Sigmoid colon (tissue), 7 donors: ENCODE results near the gene DNAH17. TPM values are rescaled to one million over a fixed set of nuclear protein-coding genes. Genes with fewer than 3 reads are reported as not detected.

Experiments used
- DNase-seq: peaks from one replicate; pipeline ENCODE4 v3.0.0-alpha.2; 2019
- H3K27ac ChIP-seq, 4 donors: fragments of 200-600 bp; sonication (generic); one replicate each; pipeline ENCODE4 v1.5.1; 2016 to 2019; ENCODE audit warnings: mild to moderate bottlenecking in 1 of 4
- H3K27me3 ChIP-seq, 3 donors: fragments of 200-600 bp; sonication (generic); one replicate each; pipeline ENCODE4 v1.5.1; 2019; ENCODE audit warnings: mild to moderate bottlenecking in 1 of 3
- H3K36me3 ChIP-seq, 4 donors: fragments of 200-600 bp; sonication (generic); one replicate each; pipeline ENCODE4 v1.5.1; 2016 to 2019
- H3K4me1 ChIP-seq, 4 donors: fragments of 200-600 bp; sonication (generic); one replicate each; pipeline ENCODE4 v1.5.1; 2017 to 2019
- H3K4me3 ChIP-seq, 4 donors: fragments of 200-600 bp; sonication (generic); one replicate each; pipeline ENCODE4 v1.5.1; 2017 to 2019; ENCODE audit warnings: mild to moderate bottlenecking in 2 of 4, moderate library complexity in 1 of 4
- H3K9me3 ChIP-seq, 4 donors: fragments of 200-600 bp in 3 of 4; sonication (generic) in 3 of 4; one replicate each; pipeline versions ENCODE4 v1.5.1 to v1.6.1; 2013 to 2019
- EP300 ChIP-seq, 4 donors: sonication (generic); formaldehyde crosslinking; IDR thresholded peaks; one replicate each; pipeline ENCODE4 v1.6.1; 2017; ENCODE audit warnings: antibody characterized with exemption in 4 of 4
- POLR2A ChIP-seq, 2 donors: fragments of 450-650 bp; IDR thresholded peaks; one replicate each; pipeline ENCODE4 v1.6.1; 2016; ENCODE audit warnings: antibody characterized with exemption in 2 of 2, mild to moderate bottlenecking in 2 of 2, moderate library complexity in 2 of 2
- POLR2AphosphoS5 ChIP-seq, 4 donors: sonication (generic); formaldehyde crosslinking; IDR thresholded peaks; one replicate each; pipeline ENCODE4 v1.6.1; 2017; ENCODE audit warnings: antibody characterized with exemption in 4 of 4
- WGBS, 2 donors: extraction: QIAGEN DNeasy Blood & Tissue Kit; methylation state at CpG; one replicate each; pipeline ENCODE4 v1.1.7; 2013; 5-methylcytosine and 5-hydroxymethylcytosine counted together
- intact Hi-C: fragments of 100-400 bp; cut with DNase I; formaldehyde crosslinking; loops from one replicate; pipeline ENCODE4 v1.15.1; 2023
- polyA plus RNA-seq, 3 donors: library from polyadenylated mRNA; stranded (reverse); fragments of 200-250 nt; gene quantifications; one replicate each; pipeline ENCODE4 v1.2.3, GENCODE V29; 2013
- total RNA-seq, 4 donors: library from RNA; depleted of rRNA; stranded (reverse); fragments of >200 nt; gene quantifications; one replicate each; pipeline ENCODE4 v1.1.0, GENCODE V29; 2016
- TF ChIP-seq, protein P1 (sequence below), 4 experiments: fragments of 450-650 bp in 3 of 4; fragments of 200-600 bp in 1 of 4; IDR thresholded peaks; one replicate each; pipeline ENCODE4 v1.5.1; 2016 to 2019; ENCODE audit warnings: antibody characterized with exemption in 4 of 4, mild to moderate bottlenecking in 3 of 4, moderate library complexity in 2 of 4
- donor health status: healthy with polysubstance abuse.
- donor health status: Bipolar disorder and iron deficiency.
- donor health status: healthy.

DNAH17 gene
- total and polyA plus RNA-seq, 7 donors = 0.07 to 0.68 (median 0.26) TPM; not detected in 3

DNA sequence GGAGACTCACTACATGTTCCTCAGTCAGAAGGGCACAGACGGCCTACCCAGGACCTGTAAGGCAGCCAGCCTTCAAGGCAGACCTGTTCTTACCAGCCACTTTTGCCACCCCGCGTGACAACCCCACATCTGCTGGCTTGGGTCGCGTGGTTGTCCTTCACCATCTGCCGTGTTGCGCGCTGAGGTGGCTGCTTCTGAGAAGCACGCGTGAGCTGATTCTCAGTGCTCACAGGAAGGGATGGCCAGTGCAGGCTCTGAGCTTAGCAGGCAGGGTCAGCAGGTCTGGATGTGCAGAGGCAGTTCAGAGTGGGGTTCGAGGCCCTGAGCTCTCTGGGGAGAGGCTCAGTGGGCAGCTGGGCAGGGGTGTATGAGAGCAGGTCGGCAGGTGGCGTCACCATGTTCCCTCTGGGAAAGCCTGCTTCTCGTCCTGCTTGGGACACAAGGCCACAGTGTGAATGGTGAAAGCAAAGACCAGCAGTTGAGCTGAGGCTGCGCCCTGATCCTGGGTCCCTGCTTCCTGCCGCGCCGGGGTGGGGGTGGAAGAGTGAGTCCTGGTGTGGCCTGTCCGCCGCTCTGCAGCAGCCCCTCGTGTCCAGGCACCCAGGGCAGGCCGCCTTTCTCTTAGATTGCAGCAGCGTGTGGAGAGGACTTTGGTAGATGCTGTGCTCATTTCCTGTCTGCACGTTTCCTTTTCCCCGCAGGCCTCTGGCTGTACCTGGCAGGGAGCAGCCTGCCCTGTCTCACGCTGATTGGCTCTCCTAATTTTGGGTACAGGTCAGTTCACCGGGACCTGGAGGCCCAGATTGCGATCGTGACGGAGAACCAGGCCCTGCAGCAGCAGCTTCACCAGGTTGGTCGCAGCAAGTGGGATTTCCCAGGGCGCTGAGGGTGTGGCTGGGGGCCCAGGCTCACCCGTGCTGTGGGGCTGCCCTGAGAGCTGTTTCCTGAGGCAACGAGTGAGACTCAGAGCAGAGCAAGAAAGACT lies 162.7 kb downstream of the DNAH17 start:
- H3K4me1 ChIP-seq = peaks cover 0 to 39% (median 27%) of the 10 kb centered on the region in 4 donors
- WGBS, 2 donors = 70 to 72% methylated on average over 34 of the region's 34 CpGs
- H3K27ac ChIP-seq = peak overlapping the region; percentile 9 to 52 (median 38)

DNA sequence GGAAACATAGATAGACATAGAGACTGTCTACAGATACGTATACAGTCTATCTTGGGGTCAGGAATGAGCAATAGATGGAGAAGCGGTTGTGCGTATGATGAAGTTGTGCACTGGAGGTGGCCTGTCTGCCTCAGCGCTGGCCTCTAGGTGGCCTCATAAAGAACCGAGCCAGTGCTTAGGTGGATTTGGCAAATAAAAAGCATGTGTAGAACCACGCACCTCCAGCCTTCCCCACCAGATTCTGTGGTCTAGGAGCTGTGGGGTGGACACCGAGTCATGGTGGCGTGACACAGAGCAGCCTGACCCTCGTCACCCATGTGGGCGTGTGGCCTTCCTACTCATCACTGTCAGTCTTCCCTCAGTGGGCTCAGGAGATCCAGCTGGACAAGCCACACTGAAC lies 164.8 kb downstream of the DNAH17 start:
- 89 to 90% methylated on average over 10 of the region's 10 CpGs for WGBS, 2 donors
- H3K36me3 ChIP-seq = peaks cover 0 to 11% (median 2%) of the 10 kb centered on the region in 4 donors
- no peak for DNase-seq

More for the DNA sequence above, 162.7 kb downstream of the DNAH17 start:
- Histone ChIP-seq H3K27me3 (no peaks in the 10 kb centered on the region), H3K36me3 (peaks cover 0 to 13% (median 3%) of the 10 kb centered on the region in 4 donors), H3K9me3 (no peaks in the 10 kb centered on the region), H3K4me3 (no peak overlapping the region)
- DNase-seq = no peak
- TF ChIP-seq POLR2A (IDR thresholded peaks at IDR 0.05) = no peak
- intact Hi-C loops = no loop called here

GRCh38 chr17:78411241-78411857 lies 165.8 kb downstream of the DNAH17 start:
- intact Hi-C loops = no loop called here
- no peaks in the 10 kb centered on the region for H3K27me3 ChIP-seq
- no peak for DNase-seq
- H3K36me3 ChIP-seq = peaks cover 0 to 14% (median 4%) of the 10 kb centered on the region in 4 donors
- peak overlapping the region in 3 of 4 donors; percentile 30 to 59 (median 59) for H3K27ac ChIP-seq
- peaks cover 0 to 36% (median 30%) of the 10 kb centered on the region in 4 donors for H3K4me1 ChIP-seq
- no peak for TF ChIP-seq POLR2A (IDR thresholded peaks at IDR 0.05)
- TF ChIP-seq POLR2AphosphoS5 (IDR thresholded peaks at IDR 0.05) = peak in 2 of 4 donors; percentile 24 to 62
- TF ChIP-seq, protein P1, sequence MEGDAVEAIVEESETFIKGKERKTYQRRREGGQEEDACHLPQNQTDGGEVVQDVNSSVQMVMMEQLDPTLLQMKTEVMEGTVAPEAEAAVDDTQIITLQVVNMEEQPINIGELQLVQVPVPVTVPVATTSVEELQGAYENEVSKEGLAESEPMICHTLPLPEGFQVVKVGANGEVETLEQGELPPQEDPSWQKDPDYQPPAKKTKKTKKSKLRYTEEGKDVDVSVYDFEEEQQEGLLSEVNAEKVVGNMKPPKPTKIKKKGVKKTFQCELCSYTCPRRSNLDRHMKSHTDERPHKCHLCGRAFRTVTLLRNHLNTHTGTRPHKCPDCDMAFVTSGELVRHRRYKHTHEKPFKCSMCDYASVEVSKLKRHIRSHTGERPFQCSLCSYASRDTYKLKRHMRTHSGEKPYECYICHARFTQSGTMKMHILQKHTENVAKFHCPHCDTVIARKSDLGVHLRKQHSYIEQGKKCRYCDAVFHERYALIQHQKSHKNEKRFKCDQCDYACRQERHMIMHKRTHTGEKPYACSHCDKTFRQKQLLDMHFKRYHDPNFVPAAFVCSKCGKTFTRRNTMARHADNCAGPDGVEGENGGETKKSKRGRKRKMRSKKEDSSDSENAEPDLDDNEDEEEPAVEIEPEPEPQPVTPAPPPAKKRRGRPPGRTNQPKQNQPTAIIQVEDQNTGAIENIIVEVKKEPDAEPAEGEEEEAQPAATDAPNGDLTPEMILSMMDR (IDR thresholded peaks at IDR 0.05) = no peak
- no peak overlapping the region for H3K4me3 ChIP-seq
- 15 to 55% methylated on average over 17 of the region's 17 CpGs for WGBS, 2 donors
- no peaks in the 10 kb centered on the region for H3K9me3 ChIP-seq

More for the DNA sequence above, 164.8 kb downstream of the DNAH17 start:
- TF ChIP-seq, protein P1 (IDR thresholded peaks at IDR 0.05) = no peak
- Histone ChIP-seq H3K4me3 (no peak overlapping the region), H3K9me3 (no peaks in the 10 kb centered on the region), H3K27ac (peak overlapping the region in 3 of 4 donors; percentile 4 to 59 (median 52)), H3K4me1 (peaks cover 0 to 46% (median 35%) of the 10 kb centered on the region in 4 donors), H3K27me3 (no peaks in the 10 kb centered on the region)
- intact Hi-C loops = no loop called here

GRCh38 chr17:78409191-78409928 lies 167.8 kb downstream of the DNAH17 start:
- H3K4me3 ChIP-seq = no peak overlapping the region
- intact Hi-C loops = no loop called here
- H3K4me1 ChIP-seq = peaks cover 0 to 33% (median 24%) of the 10 kb centered on the region in 4 donors

More at GRCh38 chr17:78409191-78409928, 167.8 kb downstream of the DNAH17 start:
- Histone ChIP-seq H3K27me3 (no peaks in the 10 kb centered on the region), H3K36me3 (peaks cover 10 to 26% (median 16%) of the 10 kb centered on the region in 4 donors), H3K9me3 (no peaks in the 10 kb centered on the region), H3K27ac (peak overlapping the region in 1 of 4 donors; percentile 26)
- no peak for DNase-seq
- 22 to 67% methylated on average over 12 of the region's 12 CpGs for WGBS, 2 donors
- TF ChIP-seq POLR2AphosphoS5 (IDR thresholded peaks at IDR 0.05) = no peak
- no peak for TF ChIP-seq POLR2A (IDR thresholded peaks at IDR 0.05)
- TF ChIP-seq, protein P1 (IDR thresholded peaks at IDR 0.05) = no peak
- TF ChIP-seq EP300 (IDR thresholded peaks at IDR 0.05) = no peak
